ENCODE data around the gene OR8U1.
"Not testable (repeated sequence)": the region's sequence is repeated elsewhere in the genome, so short reads cannot be mapped to it uniquely, and the experiment has no call there.

The OR8U1 gene

DNA sequence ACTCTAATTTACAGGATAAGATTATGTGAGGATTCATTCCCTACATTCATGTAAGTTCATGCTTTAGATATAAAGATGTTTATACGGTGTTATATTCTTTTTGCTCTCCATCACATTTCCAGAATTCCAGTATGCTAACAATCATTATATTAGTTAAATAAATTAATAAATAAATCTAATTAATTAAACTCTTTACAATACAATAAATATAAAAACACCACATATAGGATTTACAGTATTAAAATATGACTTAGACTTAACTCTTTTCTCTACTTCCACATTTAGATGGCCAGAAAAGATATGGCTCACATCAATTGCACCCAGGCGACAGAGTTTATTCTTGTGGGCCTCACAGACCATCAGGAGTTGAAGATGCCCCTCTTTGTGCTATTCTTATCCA is at the start of gene OR8U1:
Gene OR8U1 (plus strand): TSS at position 301 of the 400 bp plus-strand sequence. CDS start 0 bp downstream, at position 301.
- DNase-seq = no peak

DNA sequence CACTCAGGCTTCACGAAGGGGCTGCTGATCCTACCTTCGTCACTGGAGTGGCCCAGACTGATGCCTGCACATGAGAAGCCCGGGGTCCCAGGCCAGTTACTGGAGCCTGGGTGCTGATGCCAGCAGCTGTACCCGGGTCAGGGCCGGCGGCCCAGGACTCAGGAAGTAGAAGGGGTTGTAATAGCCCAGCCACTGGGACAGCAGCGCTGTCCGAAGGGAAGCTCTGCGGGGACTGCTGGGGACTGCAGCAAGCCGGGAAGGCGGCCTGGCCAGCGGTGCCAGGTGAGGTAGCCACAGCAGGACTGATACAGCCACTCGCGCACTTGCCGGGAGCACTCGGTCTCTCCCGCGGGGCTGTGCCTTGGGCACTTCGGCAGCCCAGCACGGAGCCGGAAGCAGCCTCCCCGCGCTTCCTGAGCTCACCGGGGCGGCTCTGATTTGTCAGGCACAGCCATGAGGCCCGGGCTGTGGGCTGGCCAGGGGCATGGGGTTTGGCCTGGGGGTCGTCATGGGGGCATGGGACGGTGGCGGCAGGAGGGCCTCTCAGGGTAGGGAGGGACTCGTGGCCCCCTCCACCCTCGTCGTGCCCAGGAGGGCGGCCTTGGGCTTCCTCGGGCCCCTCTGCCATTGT is 43.4 kb upstream of the OR8U1 start:
- DNase-seq = no peak

DNA sequence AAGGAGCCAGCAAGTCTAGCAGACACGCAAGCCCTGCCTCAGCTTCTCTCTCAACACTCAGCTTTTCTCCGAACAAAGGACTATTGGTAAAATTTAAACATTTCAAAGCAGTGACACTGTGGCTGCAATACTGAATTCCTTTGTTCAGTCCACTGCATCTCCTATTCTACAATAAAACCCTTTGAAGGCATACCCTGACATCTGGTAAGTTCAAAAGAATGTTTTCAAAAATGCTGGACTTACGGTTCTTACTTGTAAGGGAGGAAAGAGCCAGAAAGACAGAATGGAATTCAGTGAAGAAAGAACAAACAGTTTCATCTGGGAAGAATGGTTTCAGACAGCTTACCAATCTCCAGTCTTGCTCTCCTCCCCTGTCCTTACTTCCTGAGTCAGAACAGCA is 42.3 kb upstream of the OR8U1 start:
- DNase-seq = no peak

DNA sequence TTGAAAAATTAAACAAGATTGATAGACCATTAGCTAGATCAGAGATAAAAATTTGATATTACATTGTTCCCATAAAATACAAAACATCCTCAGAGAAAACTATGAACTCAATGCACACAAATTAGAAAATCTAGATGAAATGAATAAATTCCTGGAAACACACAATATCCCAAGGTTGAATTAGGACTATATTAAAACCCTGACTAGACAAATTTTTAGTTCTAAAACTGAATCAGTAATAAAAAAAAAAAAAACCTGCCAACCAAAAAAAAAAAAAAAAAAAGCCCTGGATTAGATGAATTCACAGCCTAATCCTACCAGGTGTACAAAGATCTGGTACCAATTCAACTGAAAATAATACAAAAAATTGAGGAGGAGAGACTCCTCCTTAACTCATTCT is 35.1 kb upstream of the OR8U1 start:
- DNase-seq = no peak

DNA sequence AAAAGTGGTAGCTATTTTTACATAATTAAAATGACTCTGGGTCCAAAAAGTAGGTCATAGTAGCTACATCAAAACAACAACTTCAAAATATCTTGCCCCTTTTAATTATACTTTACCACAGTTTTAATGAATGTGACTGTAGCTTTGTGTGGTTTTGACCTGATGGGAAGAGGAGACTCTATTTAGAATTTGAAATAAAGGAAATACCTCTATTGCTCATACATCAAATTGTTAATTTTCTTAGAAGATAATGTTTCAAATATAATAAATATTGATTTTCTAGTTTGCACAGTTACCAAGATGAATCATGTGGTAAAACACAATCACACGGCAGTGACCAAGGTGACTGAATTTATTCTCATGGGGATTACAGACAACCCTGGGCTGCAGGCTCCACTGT is 29.7 kb upstream of the OR8U1 start, which contains the start of gene OR8K1:
Gene OR8K1 (plus strand): TSS at position 301 of the 400 bp plus-strand sequence. CDS start 0 bp downstream, at position 301.
- no peak for DNase-seq

DNA sequence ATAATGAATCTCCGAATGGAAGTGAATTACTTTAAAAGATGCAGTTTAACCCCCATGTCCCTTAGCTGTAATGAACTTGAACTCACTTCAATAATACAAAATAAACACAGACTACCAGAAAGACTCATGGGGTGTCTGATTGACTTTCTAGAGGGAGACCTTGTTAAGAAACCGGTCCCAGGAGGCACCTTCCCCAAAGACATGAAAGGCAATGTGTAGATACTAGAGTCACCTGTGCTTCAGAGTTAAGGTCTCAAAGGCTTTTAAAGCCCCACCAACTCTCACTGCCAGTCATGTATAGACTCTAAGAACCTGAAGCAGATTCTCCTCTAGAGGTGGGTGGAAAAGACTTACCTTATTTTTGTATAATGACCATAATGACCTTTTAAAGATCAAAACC is 21.4 kb upstream of the OR8U1 start, which contains the start of gene OR8J1:
Gene OR8J1 (plus strand): TSS at position 301 of the 400 bp plus-strand sequence. CDS start 5,956 bp downstream, outside the sequence.
- no peak for DNase-seq

DNA sequence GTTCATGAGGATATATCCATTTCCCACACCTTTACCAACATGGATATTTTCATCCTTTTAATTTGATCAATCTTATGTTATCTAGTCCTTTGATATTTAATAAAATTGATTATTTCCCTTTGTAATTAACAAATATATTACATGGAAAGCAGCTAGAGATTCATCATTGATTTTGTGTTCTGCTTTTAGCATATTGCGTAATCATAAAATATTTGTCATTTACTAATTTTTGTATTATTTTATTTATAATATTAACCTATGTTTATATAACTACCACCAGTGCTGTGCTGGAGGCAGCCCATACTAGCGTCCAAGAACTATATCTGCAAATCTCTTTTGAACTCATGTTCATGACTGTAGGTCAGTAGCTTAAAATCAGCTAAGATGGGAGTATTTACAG is 4.7 kb downstream of the OR8U1 start:
- no peak for DNase-seq

DNA sequence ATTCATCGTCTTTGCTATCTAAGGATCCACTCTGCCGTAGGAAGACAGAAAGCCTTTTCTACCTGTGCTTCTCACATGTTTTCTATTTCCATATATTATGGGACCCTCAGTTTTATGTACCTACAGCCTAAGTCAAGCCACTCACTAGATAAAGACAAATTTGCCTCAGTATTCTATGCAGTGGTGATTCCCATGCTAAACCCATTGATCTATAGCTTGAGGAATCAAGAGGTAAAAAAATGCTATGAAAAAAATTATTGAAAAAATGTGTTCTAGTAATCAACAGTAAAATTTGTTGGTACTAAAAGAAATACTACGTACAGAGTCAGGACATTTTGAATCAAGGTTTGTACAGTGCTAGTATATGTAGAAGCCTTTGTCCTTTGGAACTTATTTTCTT is 19.0 kb downstream of the OR8U1 start:
- DNase-seq = no peak

DNA sequence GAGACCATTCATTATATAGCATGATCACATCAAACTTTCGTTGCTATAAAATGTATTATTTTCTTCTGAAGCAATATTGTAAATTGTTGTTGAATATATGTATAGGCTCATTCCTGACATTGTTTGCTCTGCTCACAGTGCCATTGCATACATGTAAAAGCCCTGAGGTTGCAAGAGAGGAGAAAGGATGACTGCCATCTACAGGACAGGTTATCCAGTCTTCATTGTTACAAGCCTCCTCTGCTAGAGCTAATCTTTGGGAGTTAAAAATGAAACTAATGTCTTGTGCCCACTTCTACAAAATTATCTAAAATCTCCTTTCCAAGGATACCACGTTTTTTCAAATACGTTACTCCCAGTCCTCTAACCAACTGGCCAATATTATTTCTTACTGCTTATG is 20.6 kb downstream of the OR8U1 start:
- no peak for DNase-seq

DNA sequence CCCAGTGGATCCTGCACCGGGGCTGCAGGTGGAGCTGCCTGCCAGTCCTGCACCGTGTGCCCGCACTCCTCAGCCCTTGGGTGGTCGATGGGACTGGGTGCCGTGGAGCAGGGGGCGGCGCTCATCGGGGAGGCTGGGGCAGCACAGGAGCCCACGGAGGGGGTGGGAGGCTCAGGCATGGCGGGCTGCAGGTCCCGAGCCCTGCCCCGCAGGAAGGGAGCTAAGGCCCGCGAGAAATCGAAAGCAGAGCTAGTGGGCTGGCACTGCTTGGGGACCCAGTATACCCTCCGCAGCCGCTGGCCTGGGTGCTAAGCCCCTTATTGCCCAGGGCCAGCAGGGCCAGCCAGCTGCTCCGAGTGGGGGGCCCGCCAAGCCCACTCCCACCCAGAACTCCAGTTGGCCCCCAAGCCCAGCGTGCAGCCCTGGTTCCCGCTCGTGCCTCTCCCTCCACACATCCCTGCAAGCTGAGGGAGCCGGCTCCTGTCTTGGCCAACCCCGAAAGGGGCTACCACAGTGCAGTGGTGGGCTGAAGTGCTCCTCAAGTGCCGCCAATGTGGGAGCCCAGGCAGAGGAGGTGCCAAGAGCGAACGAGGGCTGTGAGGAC is 26.5 kb downstream of the OR8U1 start:
- not testable (repeated sequence) for DNase-seq

DNA sequence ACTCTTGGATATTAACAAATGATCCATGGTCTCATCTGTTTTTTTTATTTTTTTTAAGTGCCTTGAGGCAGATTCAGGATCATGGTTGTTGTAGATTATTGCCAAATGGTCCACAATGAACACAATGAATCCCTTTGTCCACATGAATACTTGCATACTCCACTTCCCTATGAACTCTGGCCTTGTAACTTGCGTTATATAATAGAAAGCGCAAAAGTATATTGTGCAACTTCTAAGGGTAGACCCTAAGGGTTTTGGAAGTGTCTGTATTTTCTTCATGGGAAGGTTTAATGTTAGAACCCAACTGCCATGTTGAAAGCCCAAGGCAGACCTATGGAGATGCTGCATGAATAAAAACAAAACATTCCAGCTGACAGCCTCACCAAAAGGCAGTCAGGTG is 29.0 kb downstream of the OR8U1 start:
- no peak for DNase-seq

DNA sequence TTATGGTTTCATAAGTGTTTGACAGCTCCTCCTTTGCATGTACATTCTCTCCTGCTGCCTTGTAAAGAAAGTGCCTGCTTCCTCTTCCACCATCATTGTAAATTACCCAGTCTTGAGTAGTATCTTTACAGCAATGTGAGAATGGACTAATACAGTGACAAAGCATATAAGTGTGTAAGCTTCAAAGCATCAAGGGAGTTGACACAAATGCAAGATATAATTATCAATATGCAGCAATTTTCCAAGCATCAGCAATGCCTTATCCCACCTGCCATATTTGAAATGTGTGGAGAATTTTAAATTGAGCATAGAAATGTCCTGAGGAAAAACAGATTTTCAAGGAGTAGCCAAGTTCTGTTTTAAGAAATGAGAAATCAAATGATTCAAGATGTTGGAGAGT is 35.4 kb downstream of the OR8U1 start:
- DNase-seq = no peak

DNA sequence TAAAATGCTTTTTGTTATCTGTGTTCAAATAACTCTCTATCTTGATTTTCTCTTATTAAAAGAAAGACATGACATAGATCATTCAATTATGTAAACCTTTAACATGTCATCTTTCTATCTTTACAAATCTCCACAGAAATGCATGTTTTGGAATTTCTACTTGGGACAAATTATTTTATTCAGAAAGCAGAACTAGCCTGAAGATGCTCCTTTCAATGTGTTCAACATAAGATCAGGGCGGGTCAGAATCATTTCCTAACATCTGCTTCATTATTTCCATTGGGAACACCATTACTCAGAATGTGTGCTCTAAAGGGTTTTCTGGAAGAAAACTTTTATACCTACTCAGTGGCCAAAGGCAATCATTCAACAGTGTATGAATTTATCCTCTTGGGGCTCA is 37.0 kb downstream of the OR8U1 start, which contains the start of gene OR5AL1:
Gene OR5AL1 (plus strand): TSS at position 301 of the 400 bp plus-strand sequence.
- no peak for DNase-seq

Data from CD4-positive, alpha-beta T cell treated with Interleukin-21 for 1 hour (primary cell).